Measurements from ENCODE around the gene ARL8A. TPM values are rescaled to one million over a fixed set of nuclear protein-coding genes. Genes with fewer than 3 reads are reported as not detected.
"Not testable (repeated sequence)": the region's sequence is repeated elsewhere in the genome, so short reads cannot be mapped to it uniquely, and the experiment has no call there.

Gene ARL8A
- total RNA-seq, 1 donor: 37.7 TPM

DNA sequence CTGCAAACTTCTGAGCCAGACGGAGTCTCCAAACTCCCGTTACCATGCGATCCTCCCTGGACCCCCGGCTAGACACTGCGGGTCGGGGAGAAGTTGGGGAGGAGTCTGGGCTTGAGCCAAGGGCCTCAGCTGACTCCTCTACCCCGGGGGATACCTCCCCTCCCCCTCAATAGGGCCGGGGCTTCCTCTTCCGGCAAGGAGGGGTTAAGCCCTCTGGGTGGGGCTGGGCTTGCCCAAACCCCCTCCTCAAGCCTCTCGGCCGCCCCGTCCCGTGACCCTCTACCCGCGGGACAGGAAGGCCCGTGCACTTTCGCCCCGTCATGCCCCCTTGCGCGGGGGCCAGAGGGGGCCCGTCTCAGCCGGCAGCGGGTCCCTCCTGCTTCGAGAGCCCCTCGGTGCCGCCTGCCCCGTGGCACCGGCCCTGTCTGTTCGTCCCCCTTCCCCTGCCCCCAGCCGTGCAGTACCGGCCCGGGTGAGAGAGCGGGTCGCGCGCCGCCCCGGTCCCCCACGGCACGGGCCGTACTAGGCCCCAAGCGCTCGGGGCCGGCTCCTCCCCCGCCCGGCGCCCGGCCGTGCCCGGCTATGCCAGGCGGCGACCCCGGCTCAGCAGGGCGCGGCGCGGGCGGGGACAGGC lies 652 bp downstream of the ARL8A start:
- peak in 2 of 3 donors; percentile 83 to 85 for DNase-seq (ENCODE audit: low read depth in 2 of 3, low spot score in 2 of 3)

DNA sequence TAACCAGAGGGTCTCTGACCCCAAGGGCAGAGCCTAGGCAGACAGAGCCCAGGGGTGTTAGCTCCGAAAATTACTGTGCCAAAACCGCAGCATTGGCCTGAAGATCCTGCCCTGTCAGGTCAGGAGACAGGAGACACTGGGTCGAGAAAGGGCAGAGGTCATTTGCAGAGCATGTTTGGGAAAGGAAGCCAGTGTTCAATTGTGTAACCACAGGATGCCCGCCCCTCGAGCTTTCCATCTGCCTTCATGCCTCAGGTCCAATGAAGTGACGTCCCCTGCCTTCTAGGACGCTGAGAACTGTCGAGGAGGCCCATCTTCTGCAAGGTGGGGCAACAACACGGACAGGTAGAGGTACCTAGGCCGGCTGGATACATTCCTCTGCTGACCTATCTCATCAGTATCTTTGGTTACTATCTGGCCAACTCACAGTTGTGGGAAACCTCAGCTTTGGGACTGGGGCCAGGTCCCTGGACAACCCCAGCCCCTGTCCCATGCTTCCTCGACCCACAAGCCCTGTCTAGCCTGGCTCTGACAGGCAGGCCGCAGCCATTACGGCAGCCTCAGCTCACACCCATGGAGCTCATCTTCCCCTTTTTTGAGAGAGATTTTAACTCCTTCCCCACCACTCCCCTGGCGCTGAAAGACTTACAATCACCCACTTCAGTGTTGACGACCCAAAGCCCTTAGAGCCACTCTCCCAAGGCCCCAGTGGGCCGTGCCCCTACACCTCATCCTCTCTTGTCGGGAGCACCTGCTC lies 1.3 kb downstream of the ARL8A start:
- DNase-seq (ENCODE audit: low read depth in 2 of 3, low spot score in 2 of 3): peak in 2 of 3 donors; percentile 78 to 84

DNA sequence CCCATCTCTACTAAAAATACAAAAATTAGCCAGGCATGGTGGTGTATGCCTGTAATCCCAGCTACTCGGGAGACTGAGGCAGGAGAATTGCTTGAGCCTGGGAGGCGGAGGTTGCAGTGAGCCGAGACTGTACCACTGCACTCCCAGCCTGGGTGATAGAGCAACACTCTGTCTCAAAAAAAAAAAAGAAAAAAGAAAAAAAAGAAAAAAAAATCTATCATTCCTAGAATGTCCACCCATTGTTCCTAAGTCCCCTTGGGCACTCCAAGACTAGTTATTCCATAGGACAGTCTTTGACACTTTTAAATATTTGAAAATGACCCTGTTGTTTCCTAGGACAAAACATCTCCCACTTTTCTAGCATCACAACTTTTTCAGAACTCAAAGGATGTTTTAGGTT lies 3.1 kb downstream of the ARL8A start:
- DNase-seq (ENCODE audit: low read depth in 2 of 3, low spot score in 2 of 3): not testable (repeated sequence)

DNA sequence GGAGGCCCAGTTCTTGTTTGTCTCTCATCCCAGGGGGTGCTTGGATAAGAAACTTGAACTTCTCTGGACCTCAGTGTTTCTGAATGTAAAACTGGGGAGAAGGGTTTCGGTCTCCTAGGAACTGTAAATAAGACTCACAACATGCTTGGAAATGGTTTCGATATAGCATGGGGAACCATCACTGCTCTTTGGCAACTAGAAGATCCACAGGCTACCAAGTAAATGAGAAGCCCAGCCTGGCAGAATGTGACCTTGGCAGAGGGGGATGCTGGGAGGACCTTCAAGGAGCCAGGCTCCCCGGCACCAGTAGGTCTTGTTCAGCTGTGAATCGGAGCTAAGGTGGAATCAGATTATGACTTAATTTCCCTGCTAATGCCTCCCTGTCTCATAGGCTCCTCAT lies 3.7 kb downstream of the ARL8A start:
- DNase-seq (ENCODE audit: low read depth in 2 of 3, low spot score in 2 of 3): no peak

DNA sequence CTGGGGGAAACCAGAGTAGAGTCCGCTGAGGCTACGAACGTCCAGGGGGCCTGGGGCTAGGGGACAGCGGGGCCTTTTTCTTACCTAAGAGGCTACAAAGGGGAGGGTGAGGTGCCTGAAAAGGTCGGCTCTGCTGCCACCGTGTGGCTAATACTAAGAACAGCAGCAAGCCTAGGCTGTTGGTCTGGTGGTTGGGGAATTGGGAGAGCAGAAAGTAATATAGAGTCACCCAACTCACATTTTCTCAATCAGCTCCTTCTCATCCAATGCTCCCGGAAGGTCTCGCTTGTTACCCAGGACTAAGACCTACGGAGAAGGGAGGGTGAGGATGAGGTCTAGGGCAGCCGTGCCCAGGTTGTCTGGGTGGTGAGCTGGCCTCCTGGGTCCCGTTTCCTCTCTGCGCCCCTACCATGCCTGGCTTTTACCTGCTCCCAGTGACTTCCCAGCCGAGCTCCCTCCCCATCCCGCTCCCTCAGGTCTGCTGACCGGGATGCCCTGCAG lies 9.3 kb downstream of the ARL8A start:
- peak in 2 of 3 donors; percentile 53 to 74 for DNase-seq (ENCODE audit: low read depth in 2 of 3, low spot score in 2 of 3)

DNA sequence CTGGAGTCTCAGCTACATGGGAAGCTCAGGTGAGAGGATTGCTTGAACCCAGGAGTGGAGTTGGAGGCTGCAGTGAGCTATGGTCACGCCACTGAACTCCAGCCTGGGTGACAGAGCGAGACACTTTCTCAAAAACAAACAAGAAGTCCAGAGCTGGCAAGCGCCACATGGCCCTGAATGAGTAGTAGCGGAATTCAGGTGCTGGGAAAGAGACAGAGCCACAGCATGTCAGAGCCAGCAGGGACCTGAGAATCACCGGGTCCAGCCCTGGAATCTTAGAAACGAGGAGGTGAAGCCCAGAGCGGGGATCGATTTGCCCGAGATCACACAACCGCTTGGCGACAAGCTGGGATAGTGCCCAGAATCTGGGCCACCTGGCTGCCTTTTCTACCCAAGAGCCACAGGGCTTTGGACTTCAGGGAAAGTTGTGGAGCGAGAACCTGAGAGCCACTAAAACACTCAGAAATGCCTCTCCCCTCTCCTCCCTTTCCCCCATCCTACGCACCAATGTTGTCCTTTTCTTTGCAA lies 9.8 kb downstream of the ARL8A start:
- no peak for DNase-seq (ENCODE audit: low read depth in 2 of 3, low spot score in 2 of 3)

DNA sequence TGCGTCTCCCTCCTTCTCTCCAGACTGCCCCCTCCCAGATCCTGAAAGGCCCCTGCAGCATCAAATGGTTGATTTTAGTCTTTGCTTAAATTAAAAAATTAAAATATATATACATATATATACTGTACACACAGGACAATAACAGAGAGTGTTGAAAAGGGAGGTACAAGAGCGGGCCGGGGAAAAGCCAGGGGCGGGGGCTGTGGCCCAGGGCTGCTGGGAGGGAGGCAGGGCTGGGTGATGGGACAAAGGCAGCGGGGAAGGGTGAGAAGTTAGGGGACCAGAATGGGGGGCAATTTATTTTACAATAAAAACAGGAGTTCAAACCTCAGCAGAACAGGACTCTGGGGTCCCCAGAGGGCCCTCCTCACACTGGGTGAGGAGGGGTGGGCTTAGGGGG lies 10.5 kb downstream of the ARL8A start:
- no peak for DNase-seq (ENCODE audit: low read depth in 2 of 3, low spot score in 2 of 3)

DNA sequence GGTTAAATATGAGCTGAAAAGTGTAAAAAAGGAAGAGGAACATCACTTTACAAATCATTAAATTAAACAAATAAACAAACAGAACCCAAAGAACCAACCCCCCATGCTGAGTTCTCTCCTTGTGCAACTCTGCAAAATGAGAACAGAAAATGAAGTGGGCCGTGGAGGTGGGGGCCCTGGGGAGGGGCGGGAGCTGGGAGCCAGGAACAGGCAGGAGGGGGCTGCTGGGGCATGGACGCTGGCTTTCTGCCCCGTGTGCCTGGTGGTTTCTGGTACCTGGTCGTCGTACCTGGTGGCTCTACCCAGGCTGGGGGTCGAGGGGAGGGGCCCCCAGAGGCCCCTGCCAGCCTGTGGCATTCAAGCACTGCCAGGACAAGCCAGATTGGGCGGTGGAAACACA lies 11.0 kb downstream of the ARL8A start:
- no peak for DNase-seq (ENCODE audit: low read depth in 2 of 3, low spot score in 2 of 3)

DNA sequence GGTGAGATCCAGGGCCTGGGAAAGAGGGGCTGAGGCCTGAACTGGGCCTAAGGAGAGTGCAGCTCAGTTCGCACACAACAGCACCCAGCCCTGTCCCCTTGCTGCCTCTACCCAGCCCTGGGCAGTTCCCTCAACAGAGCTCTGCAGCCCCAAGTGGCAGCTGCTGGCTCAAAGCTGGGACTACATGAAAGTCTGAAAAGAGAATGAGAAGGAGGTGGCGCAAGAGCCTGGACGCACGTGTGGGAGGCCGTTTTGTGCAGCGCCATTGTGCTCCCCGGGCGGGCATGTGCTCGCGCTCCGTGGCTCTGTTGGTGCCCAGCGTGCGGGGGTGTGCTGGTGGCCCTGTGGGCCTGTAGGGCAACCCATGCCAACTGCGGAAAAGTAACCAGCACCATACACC lies 11.5 kb downstream of the ARL8A start:
- no peak for DNase-seq (ENCODE audit: low read depth in 2 of 3, low spot score in 2 of 3)

DNA sequence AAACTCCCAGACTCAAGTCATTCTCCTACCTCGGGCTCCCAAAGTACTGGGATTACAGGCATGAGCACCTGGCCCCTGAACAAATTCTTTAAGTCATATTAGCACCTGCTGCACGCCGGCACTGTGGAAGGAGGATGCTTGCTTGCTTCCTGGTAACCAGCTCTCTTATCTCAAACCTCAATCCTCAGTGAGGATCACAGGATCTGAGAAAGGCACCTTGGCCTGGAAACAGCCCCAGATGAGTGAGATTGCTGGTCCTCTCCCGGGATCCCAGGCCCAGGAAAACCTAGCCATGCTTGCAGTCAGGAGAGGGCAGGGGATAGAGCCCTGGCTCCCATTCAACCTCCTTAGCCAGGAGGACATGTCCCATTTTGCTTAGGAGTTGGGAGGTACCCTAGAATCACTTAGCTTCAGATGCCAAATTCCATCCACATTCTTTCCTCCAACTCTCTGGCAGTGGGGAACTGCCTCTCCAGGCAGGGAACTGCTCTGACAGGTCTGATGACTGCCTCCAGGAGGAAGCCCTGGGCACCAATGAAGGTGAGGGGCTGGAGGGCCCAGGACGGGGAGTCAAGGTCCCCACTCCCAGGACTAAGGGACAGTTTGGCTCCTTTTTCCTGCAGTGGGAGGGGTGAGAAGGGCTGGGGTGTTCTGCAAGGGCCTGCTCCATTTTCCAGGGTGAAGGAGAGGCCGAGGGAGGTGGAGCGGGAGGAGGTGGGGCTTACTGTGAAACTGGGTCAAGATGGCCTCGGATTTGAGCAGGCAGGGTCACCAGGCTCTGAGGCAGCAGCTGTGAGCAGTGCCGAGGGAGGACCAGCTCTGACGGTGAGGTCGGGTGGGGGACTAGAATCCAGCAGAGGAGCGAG lies 12.3 kb downstream of the ARL8A start:
- no peak for DNase-seq (ENCODE audit: low read depth in 2 of 3, low spot score in 2 of 3)

DNA sequence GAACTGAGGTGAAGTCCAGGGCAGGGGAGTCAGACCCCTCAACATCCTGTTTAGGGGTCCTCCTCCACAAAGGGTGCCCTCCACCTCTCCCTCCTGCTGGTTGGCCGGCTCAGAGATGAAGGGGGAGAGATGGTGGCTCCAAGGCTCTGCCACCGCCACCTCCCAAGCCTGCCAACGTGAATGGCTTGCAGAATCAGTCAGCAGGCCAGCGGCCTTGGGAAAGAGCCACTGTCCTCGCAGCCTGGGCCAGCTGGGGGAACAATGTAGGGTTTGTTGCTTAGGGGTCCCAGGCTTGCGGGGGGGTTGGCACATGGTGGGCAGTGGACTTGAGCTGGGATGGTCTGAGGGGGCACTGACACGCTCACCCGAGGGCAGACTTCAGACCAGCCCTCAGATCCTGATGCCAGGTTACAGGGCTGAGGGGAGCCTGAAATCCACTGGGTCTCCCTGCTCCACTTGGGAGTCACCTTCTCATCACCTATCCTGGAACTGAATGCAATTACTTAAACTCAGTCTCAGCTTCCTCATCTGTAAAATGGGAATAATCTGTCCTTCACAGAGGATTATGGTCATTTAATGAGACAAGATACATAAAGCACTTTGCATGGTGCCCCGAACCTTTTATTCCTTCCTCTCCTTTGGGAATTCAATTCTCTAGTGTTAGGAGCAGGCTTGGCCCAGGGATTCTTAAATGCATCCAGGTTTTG lies 13.6 kb downstream of the ARL8A start:
- no peak for DNase-seq (ENCODE audit: low read depth in 2 of 3, low spot score in 2 of 3)

DNA sequence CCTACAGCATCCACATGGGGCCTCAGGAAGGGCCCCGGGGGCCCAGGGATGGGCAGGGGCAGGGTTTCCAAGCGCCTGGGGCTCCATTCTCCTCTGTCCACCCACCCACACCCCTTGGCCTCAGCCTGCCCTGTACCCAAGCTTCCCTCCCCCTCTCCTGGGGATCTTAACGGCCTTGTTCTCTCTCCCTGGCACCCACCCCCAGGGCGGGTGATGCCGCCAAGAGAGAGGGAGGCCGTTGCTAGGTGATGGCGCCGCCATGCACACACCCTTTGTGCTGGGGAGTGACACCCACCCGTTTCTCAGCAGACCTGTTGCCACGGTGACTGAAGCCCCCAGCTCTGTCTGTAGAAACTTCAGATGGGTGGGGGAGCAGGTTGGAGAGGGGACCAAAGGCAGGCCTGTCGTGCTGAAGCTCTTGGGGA lies 14.2 kb downstream of the ARL8A start:
- peak in 2 of 3 donors; percentile 18 to 26 for DNase-seq (ENCODE audit: low read depth in 2 of 3, low spot score in 2 of 3)

DNA sequence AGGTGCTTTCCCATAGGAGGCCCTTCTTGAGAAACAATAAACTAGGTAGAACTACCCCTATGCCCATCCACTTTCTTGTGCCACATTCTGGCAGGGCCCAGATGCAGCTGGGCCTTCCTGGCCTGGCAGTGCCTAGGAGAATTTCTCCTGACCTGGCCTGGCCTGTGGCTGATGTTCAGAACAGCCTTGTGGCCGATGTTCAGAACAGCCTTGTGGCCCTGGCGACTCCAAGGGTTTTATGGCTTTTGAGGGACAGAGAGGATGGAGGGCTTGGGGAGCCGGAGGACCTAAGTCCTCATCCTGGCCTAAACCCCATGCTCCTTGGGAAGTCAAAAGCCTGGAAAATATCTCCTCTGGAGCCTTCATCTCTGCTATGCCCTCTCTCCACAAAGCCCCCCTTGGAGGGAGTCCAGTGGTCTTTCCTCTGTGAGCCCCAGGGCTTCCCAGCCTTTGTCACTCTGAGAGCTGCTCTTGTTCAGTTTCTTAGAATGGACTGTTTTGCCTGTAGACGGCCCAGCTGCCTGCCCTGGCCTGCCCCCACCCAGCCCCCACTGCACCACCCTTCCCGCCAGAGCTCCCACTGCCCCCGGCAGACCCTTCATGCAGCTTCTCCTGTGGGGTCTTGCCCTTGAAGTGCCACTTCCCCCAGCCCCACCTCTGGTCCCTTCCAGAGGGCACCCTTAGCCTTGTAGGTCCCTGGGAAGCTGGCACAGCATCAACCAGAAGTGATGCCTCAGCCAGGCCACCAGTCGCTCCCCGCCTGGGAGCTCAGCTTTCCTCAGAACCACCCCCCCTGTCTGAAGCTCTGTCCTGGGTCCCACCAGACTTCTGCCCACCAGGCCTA lies 14.9 kb downstream of the ARL8A start:
- DNase-seq (ENCODE audit: low read depth in 2 of 3, low spot score in 2 of 3): no peak

DNA sequence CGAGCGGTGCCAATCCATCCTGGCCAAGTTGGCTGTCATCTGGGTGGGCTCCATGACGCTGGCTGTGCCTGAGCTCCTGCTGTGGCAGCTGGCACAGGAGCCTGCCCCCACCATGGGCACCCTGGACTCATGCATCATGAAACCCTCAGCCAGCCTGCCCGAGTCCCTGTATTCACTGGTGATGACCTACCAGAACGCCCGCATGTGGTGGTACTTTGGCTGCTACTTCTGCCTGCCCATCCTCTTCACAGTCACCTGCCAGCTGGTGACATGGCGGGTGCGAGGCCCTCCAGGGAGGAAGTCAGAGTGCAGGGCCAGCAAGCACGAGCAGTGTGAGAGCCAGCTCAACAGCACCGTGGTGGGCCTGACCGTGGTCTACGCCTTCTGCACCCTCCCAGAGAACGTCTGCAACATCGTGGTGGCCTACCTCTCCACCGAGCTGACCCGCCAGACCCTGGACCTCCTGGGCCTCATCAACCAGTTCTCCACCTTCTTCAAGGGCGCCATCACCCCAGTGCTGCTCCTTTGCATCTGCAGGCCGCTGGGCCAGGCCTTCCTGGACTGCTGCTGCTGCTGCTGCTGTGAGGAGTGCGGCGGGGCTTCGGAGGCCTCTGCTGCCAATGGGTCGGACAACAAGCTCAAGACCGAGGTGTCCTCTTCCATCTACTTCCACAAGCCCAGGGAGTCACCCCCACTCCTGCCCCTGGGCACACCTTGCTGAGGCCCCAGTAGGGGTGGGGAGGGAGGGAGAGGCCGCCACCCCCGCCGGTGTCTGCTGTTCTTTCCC lies 16.5 kb downstream of the ARL8A start:
- no peak for DNase-seq (ENCODE audit: low read depth in 2 of 3, low spot score in 2 of 3)

DNA sequence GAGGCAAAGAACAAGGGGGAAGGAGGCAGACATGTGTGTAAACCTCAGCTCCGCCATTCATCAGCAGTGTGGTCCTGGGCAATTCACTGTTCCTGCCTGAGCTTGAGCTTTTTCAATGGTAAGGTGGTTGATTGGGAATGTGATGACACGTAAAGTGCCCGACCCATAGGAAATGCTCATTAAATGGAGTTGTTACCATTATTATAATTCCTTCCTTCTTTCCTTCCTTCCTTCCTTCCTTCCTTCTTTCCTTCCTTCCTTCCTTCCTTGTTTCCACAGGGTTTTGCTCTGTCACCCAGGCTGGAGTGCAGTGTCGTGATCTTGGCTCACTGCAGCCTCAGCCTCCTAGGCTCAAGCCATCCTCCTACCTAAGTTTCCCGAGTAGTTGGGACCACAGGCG lies 17.5 kb downstream of the ARL8A start:
- DNase-seq (ENCODE audit: low read depth in 2 of 3, low spot score in 2 of 3): no peak

DNA sequence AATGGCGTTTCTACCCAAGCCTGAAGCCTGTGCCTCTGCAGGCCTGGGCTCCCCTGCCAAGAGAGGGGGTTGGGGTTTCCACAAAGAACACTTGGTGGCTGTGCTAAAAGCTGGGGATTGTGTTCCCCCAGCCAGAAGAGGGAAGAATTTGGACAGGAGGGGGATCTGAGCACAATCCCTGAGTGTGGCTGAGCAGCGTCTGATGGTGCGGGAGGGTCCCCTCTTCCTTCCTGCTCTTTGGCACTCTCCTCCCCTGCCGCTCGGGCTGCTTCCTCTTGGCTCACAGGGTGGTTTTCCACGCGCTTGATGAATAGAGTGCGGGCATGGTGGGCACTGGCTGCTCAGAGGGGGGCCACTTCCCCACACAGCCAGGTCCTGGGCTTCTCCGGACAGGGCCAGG lies 18.1 kb downstream of the ARL8A start:
- peak in 2 of 3 donors; percentile 28 to 50 for DNase-seq (ENCODE audit: low read depth in 2 of 3, low spot score in 2 of 3)

DNA sequence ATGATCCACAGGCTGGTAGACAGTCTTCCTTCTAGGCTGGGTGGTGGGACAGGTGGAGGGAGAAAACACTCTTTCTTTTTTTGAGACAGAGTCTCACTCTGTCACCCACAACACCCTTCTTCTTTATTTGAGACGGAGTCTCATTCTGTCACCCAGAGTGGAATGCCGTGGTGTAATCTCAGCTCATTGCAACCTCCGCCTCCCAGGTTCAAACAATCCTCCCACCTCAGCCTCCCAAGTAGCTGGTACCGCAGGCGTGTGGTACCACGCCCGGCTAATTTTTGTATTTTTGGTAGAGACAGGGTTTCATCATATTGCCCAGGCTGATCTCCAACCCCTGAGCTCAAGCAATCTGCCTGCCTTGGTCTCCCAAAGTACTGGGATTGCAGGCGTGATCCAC lies 18.9 kb downstream of the ARL8A start:
- DNase-seq (ENCODE audit: low read depth in 2 of 3, low spot score in 2 of 3): no peak

DNA sequence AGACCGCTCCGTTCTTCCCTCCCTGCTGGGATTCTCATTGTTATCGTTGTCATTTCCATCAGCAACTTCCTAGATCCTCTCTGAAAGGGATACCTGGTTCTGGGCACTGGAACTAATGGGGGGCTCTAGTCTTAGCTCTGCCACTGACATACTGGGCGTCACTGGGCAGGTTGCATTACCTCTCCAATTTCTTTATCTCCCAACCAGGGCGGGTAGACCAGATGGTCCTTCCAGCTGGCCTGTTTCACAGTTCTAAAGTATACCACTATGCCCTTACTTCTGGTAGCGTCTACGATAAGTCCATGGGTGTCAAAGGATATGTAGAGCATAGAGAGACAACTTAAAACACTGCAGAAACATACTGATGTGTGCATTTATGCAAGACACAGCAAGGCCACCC lies 20.4 kb downstream of the ARL8A start:
- no peak for DNase-seq (ENCODE audit: low read depth in 2 of 3, low spot score in 2 of 3)

DNA sequence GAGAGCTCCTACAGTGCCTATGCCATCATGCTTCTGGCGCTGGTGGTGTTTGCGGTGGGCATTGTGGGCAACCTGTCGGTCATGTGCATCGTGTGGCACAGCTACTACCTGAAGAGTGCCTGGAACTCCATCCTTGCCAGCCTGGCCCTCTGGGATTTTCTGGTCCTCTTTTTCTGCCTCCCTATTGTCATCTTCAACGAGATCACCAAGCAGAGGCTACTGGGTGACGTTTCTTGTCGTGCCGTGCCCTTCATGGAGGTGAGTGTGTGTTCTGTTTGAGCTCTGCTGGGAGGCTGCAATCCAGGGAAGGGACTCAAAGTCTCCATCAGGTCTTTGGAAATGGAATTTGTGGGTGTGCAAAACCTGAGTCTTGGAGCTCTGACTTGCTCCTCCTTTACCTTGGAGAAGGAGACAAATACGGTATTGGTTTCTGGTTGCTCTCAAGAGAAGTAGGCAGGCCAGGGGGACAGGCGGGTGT lies 21.2 kb downstream of the ARL8A start:
- DNase-seq (ENCODE audit: low read depth in 2 of 3, low spot score in 2 of 3): no peak
